ENCODE data around the gene SLC6A19.

The SLC6A19 gene

GRCh38 chr5:1172007-1172581 is 29.3 kb upstream of the SLC6A19 start:
- no peak overlapping the region for H3K4me3 ChIP-seq (ENCODE audit: low read depth, low read length)
- no peak for DNase-seq (ENCODE audit: low read depth)
- no peak for TF ChIP-seq CTCF (IDR thresholded peaks at IDR 0.05; ENCODE audit: low read depth, low read length, missing control alignments)

- H3K4me3 ChIP-seq (ENCODE audit: low read depth, low read length): no peak overlapping the region
- DNase-seq (ENCODE audit: low read depth): no peak
- no peak for TF ChIP-seq CTCF (IDR thresholded peaks at IDR 0.05; ENCODE audit: low read depth, low read length, missing control alignments)
Observed at GRCh38 chr5:1172670-1173404, 28.6 kb upstream of the SLC6A19 start.

GRCh38 chr5:1173485-1174070 is 27.8 kb upstream of the SLC6A19 start:
- no peak for DNase-seq (ENCODE audit: low read depth)

GRCh38 chr5:1174122-1174936 is 27.1 kb upstream of the SLC6A19 start:
- no peak for DNase-seq (ENCODE audit: low read depth)
- H3K4me3 ChIP-seq (ENCODE audit: low read depth, low read length): no peak overlapping the region
- peak; percentile 79 for TF ChIP-seq CTCF (IDR thresholded peaks at IDR 0.05; ENCODE audit: low read depth, low read length, missing control alignments)

More at GRCh38 chr5:1173485-1174070, 27.8 kb upstream of the SLC6A19 start:
- no peak for TF ChIP-seq CTCF (IDR thresholded peaks at IDR 0.05; ENCODE audit: low read depth, low read length, missing control alignments)
- H3K4me3 ChIP-seq (ENCODE audit: low read depth, low read length): no peak overlapping the region

GRCh38 chr5:1175015-1175414 is 26.4 kb upstream of the SLC6A19 start:
- DNase-seq (ENCODE audit: low read depth): no peak
- H3K4me3 ChIP-seq (ENCODE audit: low read depth, low read length): no peak overlapping the region
- TF ChIP-seq CTCF (IDR thresholded peaks at IDR 0.05; ENCODE audit: low read depth, low read length, missing control alignments): no peak

- DNase-seq (ENCODE audit: low read depth): no peak
- H3K4me3 ChIP-seq (ENCODE audit: low read depth, low read length): no peak overlapping the region
- no peak for TF ChIP-seq CTCF (IDR thresholded peaks at IDR 0.05; ENCODE audit: low read depth, low read length, missing control alignments)
Observed at GRCh38 chr5:1175801-1176472, 25.5 kb upstream of the SLC6A19 start.
